ENCODE results near the gene GRIK4.

The GRIK4 gene

GRCh38 chr11:120549346-120549745, 37.8 kb downstream of the GRIK4 start:
- no peak for DNase-seq

GRCh38 chr11:120550007-120550406, 38.5 kb downstream of the GRIK4 start:
- DNase-seq = no peak

- no peak for DNase-seq
Observed at GRCh38 chr11:120551191-120551590, 39.6 kb downstream of the GRIK4 start.

GRCh38 chr11:120554766-120555432, 43.4 kb downstream of the GRIK4 start:
- no peak for DNase-seq

GRCh38 chr11:120555433-120555773, 43.9 kb downstream of the GRIK4 start:
- DNase-seq = no peak

GRCh38 chr11:120556797-120557196, 45.2 kb downstream of the GRIK4 start:
- no peak for DNase-seq

GRCh38 chr11:120558744-120559431, 47.3 kb downstream of the GRIK4 start:
- no peak for DNase-seq

GRCh38 chr11:120561286-120561685, 49.7 kb downstream of the GRIK4 start:
- no peak for DNase-seq

- no peak for DNase-seq
Observed at GRCh38 chr11:120562806-120563425, 51.4 kb downstream of the GRIK4 start.

GRCh38 chr11:120563703-120564572, 52.4 kb downstream of the GRIK4 start:
- no peak for DNase-seq

GRCh38 chr11:120564573-120565311, 53.2 kb downstream of the GRIK4 start:
- DNase-seq = peak; percentile 29

GRCh38 chr11:120565466-120566155, 54.1 kb downstream of the GRIK4 start:
- DNase-seq = no peak

- DNase-seq = no peak
Observed at GRCh38 chr11:120566176-120566575, 54.6 kb downstream of the GRIK4 start.

- DNase-seq = no peak
Observed at GRCh38 chr11:120568572-120569307, 57.2 kb downstream of the GRIK4 start.

- no peak for DNase-seq
Observed at GRCh38 chr11:120569861-120570260, 58.3 kb downstream of the GRIK4 start.

GRCh38 chr11:120571476-120571875, 59.9 kb downstream of the GRIK4 start:
- no peak for DNase-seq

- no peak for DNase-seq
Observed at GRCh38 chr11:120573756-120574354, 62.3 kb downstream of the GRIK4 start.

- DNase-seq = no peak
Observed at GRCh38 chr11:120574876-120575275, 63.3 kb downstream of the GRIK4 start.

- DNase-seq = no peak
Observed at GRCh38 chr11:120575461-120575860, 63.9 kb downstream of the GRIK4 start.

- no peak for DNase-seq
Observed at GRCh38 chr11:120576606-120577005, 65.1 kb downstream of the GRIK4 start.

- no peak for DNase-seq
Observed at GRCh38 chr11:120577041-120577440, 65.5 kb downstream of the GRIK4 start.
